ENCODE measurements around the gene HSPG2. TPM values are rescaled to one million over a fixed set of nuclear protein-coding genes. Genes with fewer than 3 reads are reported as not detected.

The HSPG2 gene
- total and polyA plus RNA-seq, 9 of the 15 experiments (the other 6 are each of a cell fraction or from before 2014, with no cell fraction given): 0.14 to 160 (median 15.7) TPM

- TF ChIP-seq CHD7 (IDR thresholded peaks at IDR 0.05; ENCODE audit: low read depth, low read length) (no peak), ZNF24 (IDR thresholded peaks at IDR 0.05) (no peak), POU5F1 (IDR thresholded peaks at IDR 0.05; ENCODE audit: borderline replicate concordance, low read depth, low read length, partially characterized antibody) (no peak), ZNF197 (CRISPR knock-in tag; IDR thresholded peaks at IDR 0.05; ENCODE audit: low read depth) (peak; percentile 42; the same call in 1 of the 2 replicates), ZNF175 (CRISPR knock-in tag; IDR thresholded peaks at IDR 0.05; ENCODE audit: low read depth) (peak; percentile 54; the same call in 1 of the 2 replicates), CEBPG (CRISPR knock-in tag; IDR thresholded peaks at IDR 0.05) (peak; percentile 93), CEBPG (tag; conservative IDR thresholded peaks at IDR 0.05 in 1 of 2, IDR thresholded peaks at IDR 0.05 in 1 of 2) (peak; percentile 81 to 91), ZNF639 (CRISPR knock-in tag; conservative IDR thresholded peaks at IDR 0.05 in 1 of 2, IDR thresholded peaks at IDR 0.05 in 1 of 2) (peak in 1 of 2 experiments; percentile 74; a peak in 2 of 4 replicates), NFIX (CRISPR knock-in tag; IDR thresholded peaks at IDR 0.05; ENCODE audit: low read depth) (no peak), GABPB2 (CRISPR knock-in tag; conservative IDR thresholded peaks at IDR 0.05) (no peak), ELF4 (CRISPR knock-in tag; IDR thresholded peaks at IDR 0.05) (peak; percentile 78), ZBTB8A (IDR thresholded peaks at IDR 0.05; ENCODE audit: partially characterized antibody) (no peak), CREM (IDR thresholded peaks at IDR 0.05; ENCODE audit: low read depth) (peak; percentile 68)
Observed at GRCh38 chr1:21906173-21907078, 30.7 kb downstream of the HSPG2 start (continued).
